Transverse colon (tissue), 4 donors: ENCODE results near the gene ARAP3.

Experiments
- CTCF ChIP-seq, 5 experiments: fragments of 200-600 bp in 3 of 5; fragments of 450-650 bp in 2 of 5; sonication (generic) in 3 of 5; IDR thresholded peaks; 1 replicate in 2 of 5; 2 replicates in 3 of 5; pipeline ENCODE4 v1.5.1; 2016 to 2017; ENCODE audit warnings: antibody characterized with exemption in 5 of 5, inconsistent platforms in 3 of 5, mild to moderate bottlenecking in 2 of 5, moderate library complexity in 1 of 5
- POLR2A ChIP-seq: fragments of 450-650 bp; IDR thresholded peaks from one replicate; pipeline ENCODE4 v1.6.1; 2016; ENCODE audit warnings: antibody characterized with exemption, mild to moderate bottlenecking, moderate library complexity
- POLR2AphosphoS5 ChIP-seq, 3 donors: sonication (generic); formaldehyde crosslinking; IDR thresholded peaks; one replicate each; pipeline ENCODE4 v1.6.1; 2016; ENCODE audit warnings: antibody characterized with exemption in 3 of 3

GRCh38 chr5:141716468-141716867, 34.4 kb upstream of the ARAP3 start:
- TF ChIP-seq CTCF (IDR thresholded peaks at IDR 0.05) (no peak), POLR2A (no peak), POLR2AphosphoS5 (IDR thresholded peaks at IDR 0.05) (no peak)
